A549 (cell line): ENCODE results near the gene AQP6.

Experiments
- CEBPB ChIP-seq, 2 experiments: fragments of >200 bp in 1 of 2; sonication (Bioruptor Twin) in 1 of 2; formaldehyde crosslinking in 1 of 2; IDR thresholded peaks; 2 replicates each; pipeline ENCODE4 v1.6.1; 2012 to 2016
- CHD4 ChIP-seq: fragments of 200-600 bp; sonication (generic); IDR thresholded peaks from 2 replicates; pipeline ENCODE4 v1.6.1; 2016; ENCODE audit warnings: antibody characterized with exemption, mild to moderate bottlenecking, borderline replicate concordance
- CTCF ChIP-seq: fragments of >200 bp; sonication (Bioruptor Twin); formaldehyde crosslinking; IDR thresholded peaks from 3 replicates; pipeline ENCODE4 v1.5.1; 2016
- EHMT2 ChIP-seq: fragments of 200-600 bp; sonication (generic); IDR thresholded peaks from 2 replicates; pipeline ENCODE4 v1.6.1; 2016; ENCODE audit warnings: antibody characterized with exemption, low read depth, mild to moderate bottlenecking, moderate library complexity
- EP300 ChIP-seq, 2 experiments: fragments of >200 bp; sonication (Bioruptor Twin); formaldehyde crosslinking; IDR thresholded peaks; 2 replicates in 1 of 2; 3 replicates in 1 of 2; pipeline ENCODE4 v1.6.1; 2016 to 2017
- MAX ChIP-seq: IDR thresholded peaks from 2 replicates; pipeline ENCODE4 v1.6.1; 2012
- MYC ChIP-seq: IDR thresholded peaks from 2 replicates; pipeline ENCODE4 v1.6.1; 2012; ENCODE audit warnings: mild to moderate bottlenecking, inconsistent platforms, low read length, improper control_type of control experiment, borderline replicate concordance
- NR3C1 ChIP-seq: fragments of >200 bp; sonication (Bioruptor Twin); formaldehyde crosslinking; IDR thresholded peaks from 3 replicates; pipeline ENCODE4 v1.6.1; 2017
- PBX3 ChIP-seq: IDR thresholded peaks from 2 replicates; pipeline ENCODE4 v1.6.1; 2012
- POLR2A ChIP-seq: IDR thresholded peaks from 2 replicates; pipeline ENCODE4 v1.6.1; 2012; ENCODE audit warnings: mild to moderate bottlenecking, low read length
- POLR2AphosphoS2 ChIP-seq: conservative IDR thresholded peaks from 2 replicates; pipeline ENCODE4 v1.6.1; 2012; ENCODE audit warnings: low read length, improper control_type of control experiment, inconsistent platforms
- REST ChIP-seq: fragments of 200-600 bp; sonication (generic); IDR thresholded peaks from 2 replicates; pipeline ENCODE4 v1.6.1; 2016; ENCODE audit warnings: antibody characterized with exemption, mild to moderate bottlenecking, moderate library complexity
- ZFP36 ChIP-seq: fragments of 450-650 bp; IDR thresholded peaks from 2 replicates; pipeline ENCODE4 v1.6.1; 2014; ENCODE audit warnings: borderline replicate concordance; ENCODE audit not compliant: partially characterized antibody
- ZSCAN20 ChIP-seq: fragments of 250-450 bp; sonication (Bioruptor Pico); IDR thresholded peaks from 2 replicates; pipeline ENCODE4 v1.8.0; 2022; ENCODE audit warnings: mild to moderate bottlenecking, moderate library complexity

DNA sequence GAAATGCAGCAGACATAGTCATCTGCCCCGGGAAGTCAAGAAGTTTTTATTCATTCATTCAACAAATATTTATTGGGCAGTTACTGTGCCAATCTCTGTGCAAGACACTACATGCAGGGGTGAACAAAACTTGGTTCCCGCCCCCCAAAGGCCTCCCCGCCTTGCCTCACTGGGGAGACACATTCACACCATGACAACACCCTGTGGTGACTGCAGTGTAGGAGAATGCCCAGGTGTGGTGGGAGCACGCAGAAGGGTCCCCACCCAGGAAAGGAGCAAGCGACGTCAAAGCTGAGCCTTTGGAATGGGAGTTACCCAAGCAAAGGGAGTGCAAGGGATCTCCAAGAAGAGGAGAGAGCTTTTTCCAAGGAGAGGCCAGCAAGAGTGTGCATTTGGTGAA lies 1.6 kb upstream of the AQP6 start:
- no peak for TF ChIP-seq CEBPB (IDR thresholded peaks at IDR 0.05)
- TF ChIP-seq CTCF = no peak
- no peak for TF ChIP-seq PBX3
- TF ChIP-seq POLR2AphosphoS2 = no peak
- TF ChIP-seq EP300 (IDR thresholded peaks at IDR 0.05) = no peak
- TF ChIP-seq REST = no peak
- TF ChIP-seq EHMT2 = no peak
- TF ChIP-seq ZSCAN20 = no peak
- TF ChIP-seq CHD4 = no peak
- TF ChIP-seq POLR2A = no peak
- no peak for TF ChIP-seq MYC
- no peak for TF ChIP-seq ZFP36
- TF ChIP-seq MAX = no peak
- no peak for TF ChIP-seq NR3C1
